Lung (tissue), 12 donors: ENCODE results near the gene GIMD1. TPM values are rescaled to one million over a fixed set of nuclear protein-coding genes. Genes with fewer than 3 reads are reported as not detected.
"Not testable (repeated sequence)": the region's sequence is repeated elsewhere in the genome, so short reads cannot be mapped to it uniquely, and the experiment has no call there.

Source experiments
- ATAC-seq: fragments of 200-7000 bp; cut with Tn5 transposase; one replicate; pipeline ENCODE4 v1.9.1; 2020; ENCODE audit warnings: moderate number of reproducible peaks; ENCODE audit not compliant: insufficient read depth, low FRiP score
- DNase-seq, 3 donors: peaks; one replicate each; pipeline ENCODE4 v3.0.0-alpha.2; 2013 to 2017
- H3K27ac ChIP-seq, 2 donors: one replicate each; pipeline ENCODE4 v1.5.1; 2013; ENCODE audit warnings: mild to moderate bottlenecking in 2 of 2, moderate library complexity in 2 of 2, control low read depth in 1 of 2, inconsistent platforms in 1 of 2, low read depth in 1 of 2, low read length in 1 of 2
- H3K27me3 ChIP-seq, 3 donors: one replicate each; pipeline ENCODE4 v1.5.1; 2013; ENCODE audit warnings: low read length in 2 of 3; ENCODE audit not compliant: control insufficient read depth in 3 of 3, insufficient read depth in 3 of 3
- H3K36me3 ChIP-seq, 4 donors: one replicate each; pipeline ENCODE4 v1.5.1; 2013; ENCODE audit warnings: low read length in 4 of 4, mild to moderate bottlenecking in 1 of 4, moderate library complexity in 1 of 4; ENCODE audit not compliant: control insufficient read depth in 4 of 4, insufficient read depth in 4 of 4
- H3K4me1 ChIP-seq, 5 donors: one replicate each; pipeline ENCODE4 v1.5.1; 2013; ENCODE audit warnings: low read length in 5 of 5, mild to moderate bottlenecking in 2 of 5, moderate library complexity in 1 of 5; ENCODE audit not compliant: control insufficient read depth in 5 of 5, insufficient read depth in 5 of 5
- H3K4me3 ChIP-seq: one replicate; pipeline ENCODE4 v1.5.1; 2013; ENCODE audit warnings: mild to moderate bottlenecking, control low read depth, moderate library complexity
- H3K9ac ChIP-seq, 2 donors: one replicate each; pipeline ENCODE4 v1.5.1; 2013; ENCODE audit warnings: low read length in 2 of 2, control low read depth in 1 of 2; ENCODE audit not compliant: insufficient read depth in 1 of 2
- H3K9me3 ChIP-seq, 4 donors: one replicate each; pipeline ENCODE4 v1.5.1; 2013; ENCODE audit warnings: low read length in 3 of 4, mild to moderate bottlenecking in 1 of 4, moderate library complexity in 1 of 4; ENCODE audit not compliant: control insufficient read depth in 4 of 4, insufficient read depth in 3 of 4
- WGBS, 2 donors: extraction: QIAGEN DNeasy Blood & Tissue Kit; methylation state at CpG; one replicate each; pipeline ENCODE4 v1.1.7; 2013; 5-methylcytosine and 5-hydroxymethylcytosine counted together
- polyA plus RNA-seq, 2 donors: library from polyadenylated mRNA; stranded (reverse); fragments of 200-250 nt; gene quantifications; one replicate each; pipeline ENCODE4 v1.2.1, GENCODE V29; 2013
- total RNA-seq, 2 donors: library from RNA; depleted of rRNA in 1 of 2; stranded (reverse); fragments of >200 nt in 1 of 2; gene quantifications; one replicate each; pipeline ENCODE4 v1.2.1, GENCODE V29; 2014 to 2021
- TF ChIP-seq, protein P1 (sequence below): IDR thresholded peaks from 2 replicates; pipeline ENCODE4 v1.5.1; 2012; ENCODE audit warnings: mild to moderate bottlenecking; ENCODE audit errors: control extremely low read depth, extremely low read depth
- donor health status: control.
- donor health status: control.
- donor health status: Bipolar disorder and iron deficiency.
- donor health status: healthy.
- donor health status: DM: yes; HTN: yes; CAD: no.

Gene GIMD1
- total and polyA plus RNA-seq, 4 donors: not detected

DNA sequence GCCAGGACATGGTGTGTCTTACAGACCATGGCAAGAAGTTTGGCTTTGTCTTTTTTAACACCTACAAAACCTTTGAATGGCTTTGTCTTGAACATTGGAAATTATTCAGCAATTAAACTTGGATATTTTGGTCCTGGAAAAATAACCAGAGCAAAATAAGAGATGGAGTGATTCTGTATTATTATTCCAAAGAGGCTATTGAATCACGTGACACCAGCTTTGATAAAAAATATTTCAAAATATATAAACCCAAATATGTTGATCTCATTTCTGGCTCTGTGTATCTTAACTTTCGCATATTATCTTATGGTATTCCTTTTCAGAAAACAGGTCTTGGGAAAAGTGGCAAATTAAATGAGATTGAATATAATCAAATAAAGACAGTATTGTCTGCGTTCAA, 32.6 kb upstream of the GIMD1 start:
- no peak overlapping the region for H3K9ac ChIP-seq
- no peak overlapping the region for H3K27ac ChIP-seq
- H3K36me3 ChIP-seq: no peaks in the 10 kb centered on the region
- TF ChIP-seq, protein P1, sequence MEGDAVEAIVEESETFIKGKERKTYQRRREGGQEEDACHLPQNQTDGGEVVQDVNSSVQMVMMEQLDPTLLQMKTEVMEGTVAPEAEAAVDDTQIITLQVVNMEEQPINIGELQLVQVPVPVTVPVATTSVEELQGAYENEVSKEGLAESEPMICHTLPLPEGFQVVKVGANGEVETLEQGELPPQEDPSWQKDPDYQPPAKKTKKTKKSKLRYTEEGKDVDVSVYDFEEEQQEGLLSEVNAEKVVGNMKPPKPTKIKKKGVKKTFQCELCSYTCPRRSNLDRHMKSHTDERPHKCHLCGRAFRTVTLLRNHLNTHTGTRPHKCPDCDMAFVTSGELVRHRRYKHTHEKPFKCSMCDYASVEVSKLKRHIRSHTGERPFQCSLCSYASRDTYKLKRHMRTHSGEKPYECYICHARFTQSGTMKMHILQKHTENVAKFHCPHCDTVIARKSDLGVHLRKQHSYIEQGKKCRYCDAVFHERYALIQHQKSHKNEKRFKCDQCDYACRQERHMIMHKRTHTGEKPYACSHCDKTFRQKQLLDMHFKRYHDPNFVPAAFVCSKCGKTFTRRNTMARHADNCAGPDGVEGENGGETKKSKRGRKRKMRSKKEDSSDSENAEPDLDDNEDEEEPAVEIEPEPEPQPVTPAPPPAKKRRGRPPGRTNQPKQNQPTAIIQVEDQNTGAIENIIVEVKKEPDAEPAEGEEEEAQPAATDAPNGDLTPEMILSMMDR: no peak
- H3K27me3 ChIP-seq: no peaks in the 10 kb centered on the region
- H3K4me1 ChIP-seq: no peaks in the 10 kb centered on the region
- no peak overlapping the region for H3K4me3 ChIP-seq
- no peak for ATAC-seq
- WGBS, 2 donors: 92 to 93% methylated on average over 3 of the region's 3 CpGs
- peaks cover 0 to 6% (median 2%) of the 10 kb centered on the region in 4 donors for H3K9me3 ChIP-seq
- DNase-seq: no peak

DNA sequence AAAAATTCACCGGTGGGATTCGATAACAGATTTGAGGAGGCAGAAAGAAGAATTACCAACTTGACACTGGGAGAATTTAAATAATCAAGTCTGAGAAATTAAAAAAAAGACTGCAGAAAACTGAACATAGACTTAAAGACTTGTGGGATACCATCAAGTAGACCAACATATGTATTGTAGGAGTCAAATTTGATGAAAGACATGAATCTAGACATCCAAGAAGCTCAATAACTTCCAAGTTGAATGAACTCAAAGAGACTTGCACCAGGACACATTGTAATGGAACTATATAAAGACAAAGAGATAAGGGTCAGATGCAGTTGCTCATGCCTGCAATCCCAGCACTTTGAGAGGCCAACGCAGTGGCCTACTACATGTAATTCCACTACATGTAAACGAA, 30.3 kb upstream of the GIMD1 start:
- H3K4me1 ChIP-seq, H3K4me3 ChIP-seq, H3K27me3 ChIP-seq, ATAC-seq, H3K27ac ChIP-seq, DNase-seq, H3K36me3 ChIP-seq, H3K9ac ChIP-seq: not testable (repeated sequence)
- WGBS, 2 donors: 75 to 84% methylated on average over 2 of the region's 4 CpGs
- peaks cover 0 to 11% (median 2%) of the 10 kb centered on the region in 4 donors for H3K9me3 ChIP-seq

DNA sequence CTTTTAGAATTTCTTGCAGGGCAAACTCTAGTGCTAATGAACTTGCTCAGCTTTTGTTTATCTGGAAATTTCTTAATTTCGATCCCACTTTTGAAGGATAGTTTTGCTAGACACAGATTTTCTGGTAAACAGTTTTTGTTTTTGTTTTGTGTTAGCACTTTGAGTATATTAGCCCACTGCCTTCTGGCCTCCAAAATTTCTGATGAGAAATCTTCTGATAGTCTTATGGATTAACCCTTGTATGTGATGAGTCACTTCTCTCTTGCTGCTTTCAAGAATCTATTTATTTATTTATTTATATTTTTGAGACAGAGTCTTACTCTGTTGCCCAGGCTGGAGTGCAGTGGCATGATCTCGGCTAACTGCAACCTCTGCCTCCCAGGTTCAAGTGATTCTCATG, 27.0 kb upstream of the GIMD1 start:
- TF ChIP-seq, protein P1: no peak
- Histone ChIP-seq H3K27me3 (no peaks in the 10 kb centered on the region), H3K4me3 (no peak overlapping the region), H3K27ac (no peak overlapping the region), H3K9ac (no peak overlapping the region), H3K9me3 (peaks cover 0 to 9% (median 3%) of the 10 kb centered on the region in 4 donors), H3K36me3 (no peaks in the 10 kb centered on the region), H3K4me1 (no peaks in the 10 kb centered on the region)
- ATAC-seq: no peak
- DNase-seq: no peak
- WGBS, 2 donors: 85 to 91% methylated on average over 2 of the region's 2 CpGs

DNA sequence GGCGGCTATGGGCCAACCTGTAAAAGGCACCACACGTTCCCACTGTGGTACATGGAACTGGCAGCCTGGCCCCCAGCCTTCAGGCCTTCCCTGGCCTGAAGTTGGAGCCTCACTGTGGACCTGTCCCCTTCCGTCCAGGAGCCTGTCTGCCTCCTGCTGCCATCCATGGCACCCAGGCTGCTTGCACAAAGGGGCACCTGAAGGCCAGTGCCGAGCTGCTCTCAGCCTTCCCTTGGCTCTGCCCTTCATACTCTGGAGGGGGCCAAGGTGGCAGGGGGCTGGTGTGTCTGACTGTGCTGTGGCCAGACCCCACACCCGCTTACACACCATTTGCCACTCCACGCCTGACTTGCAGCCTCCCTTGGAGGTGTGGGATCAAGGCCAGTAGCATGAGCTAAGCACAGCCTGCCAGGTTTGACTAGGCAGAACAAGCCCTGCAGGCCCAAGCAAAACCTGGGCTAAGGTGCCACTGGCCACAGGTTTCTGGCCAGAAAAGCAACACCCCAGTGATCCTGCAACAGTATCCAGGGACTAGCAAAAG, 17.3 kb upstream of the GIMD1 start:
- H3K9ac ChIP-seq: no peak overlapping the region
- TF ChIP-seq, protein P1: no peak
- H3K4me3 ChIP-seq: no peak overlapping the region
- H3K9me3 ChIP-seq: peaks cover 0 to 13% (median 0%) of the 10 kb centered on the region in 4 donors
- DNase-seq: no peak
- no peaks in the 10 kb centered on the region for H3K4me1 ChIP-seq
- no peaks in the 10 kb centered on the region for H3K36me3 ChIP-seq
- WGBS, 2 donors: 82 to 96% methylated on average over 6 of the region's 6 CpGs
- H3K27ac ChIP-seq: no peak overlapping the region
- no peaks in the 10 kb centered on the region for H3K27me3 ChIP-seq
- no peak for ATAC-seq
